Measurements from ENCODE around the gene MALL. TPM values are rescaled to one million over a fixed set of nuclear protein-coding genes. Genes with fewer than 3 reads are reported as not detected.

The MALL gene
- polyA plus RNA-seq, 1 experiment: 0.63 TPM

DNA sequence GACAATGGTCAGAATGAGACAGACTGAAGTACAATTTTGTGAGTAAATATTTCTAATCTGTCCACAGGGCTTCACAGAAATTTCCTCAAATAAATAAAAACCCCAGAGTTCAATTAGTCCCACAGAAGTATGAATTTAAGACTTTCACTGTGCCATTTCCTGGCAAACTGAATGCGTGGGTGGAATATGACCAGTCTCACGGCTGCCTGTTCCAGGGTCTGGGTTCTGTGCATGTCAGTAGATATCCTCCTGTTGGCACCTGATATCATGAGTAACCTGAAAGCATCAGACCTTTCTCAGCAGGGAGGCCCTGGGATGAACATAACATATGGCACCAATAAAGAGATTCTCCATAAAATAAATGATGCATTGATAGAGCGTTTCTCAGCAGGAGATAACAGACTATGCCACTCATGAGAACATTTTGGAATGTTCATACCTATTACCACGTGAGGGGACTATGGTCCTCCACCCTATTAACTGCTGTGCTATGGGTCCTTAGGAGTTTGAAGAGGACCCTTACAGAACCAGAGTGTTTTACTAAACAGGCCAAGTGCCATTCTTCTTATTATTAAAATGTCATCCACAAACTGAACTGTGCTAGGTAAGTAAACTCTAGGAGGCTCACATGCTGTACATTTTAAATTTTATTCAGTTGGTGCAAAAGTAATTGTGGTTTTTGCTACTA, 10.6 kb upstream of the MALL start:
- Histone ChIP-seq H3K4me3 (ENCODE audit: low read depth, low read length) (no peak overlapping the region), H3K9me3 (ENCODE audit: control insufficient read depth, insufficient read depth, low read length) (no peaks in the 10 kb centered on the region), H3K27me3 (ENCODE audit: control insufficient read depth, insufficient read depth, low read length) (no peaks in the 10 kb centered on the region), H3K27ac (ENCODE audit: low read depth, low read length) (no peak overlapping the region)
- TF ChIP-seq, protein P1, sequence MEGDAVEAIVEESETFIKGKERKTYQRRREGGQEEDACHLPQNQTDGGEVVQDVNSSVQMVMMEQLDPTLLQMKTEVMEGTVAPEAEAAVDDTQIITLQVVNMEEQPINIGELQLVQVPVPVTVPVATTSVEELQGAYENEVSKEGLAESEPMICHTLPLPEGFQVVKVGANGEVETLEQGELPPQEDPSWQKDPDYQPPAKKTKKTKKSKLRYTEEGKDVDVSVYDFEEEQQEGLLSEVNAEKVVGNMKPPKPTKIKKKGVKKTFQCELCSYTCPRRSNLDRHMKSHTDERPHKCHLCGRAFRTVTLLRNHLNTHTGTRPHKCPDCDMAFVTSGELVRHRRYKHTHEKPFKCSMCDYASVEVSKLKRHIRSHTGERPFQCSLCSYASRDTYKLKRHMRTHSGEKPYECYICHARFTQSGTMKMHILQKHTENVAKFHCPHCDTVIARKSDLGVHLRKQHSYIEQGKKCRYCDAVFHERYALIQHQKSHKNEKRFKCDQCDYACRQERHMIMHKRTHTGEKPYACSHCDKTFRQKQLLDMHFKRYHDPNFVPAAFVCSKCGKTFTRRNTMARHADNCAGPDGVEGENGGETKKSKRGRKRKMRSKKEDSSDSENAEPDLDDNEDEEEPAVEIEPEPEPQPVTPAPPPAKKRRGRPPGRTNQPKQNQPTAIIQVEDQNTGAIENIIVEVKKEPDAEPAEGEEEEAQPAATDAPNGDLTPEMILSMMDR (IDR thresholded peaks at IDR 0.05; ENCODE audit: low read depth, low read length): no peak
- no peak for DNase-seq (ENCODE audit: low read depth, low spot score)
- POLR2A ChIA-PET: no interaction called here
- CTCF ChIA-PET: no interaction called here

DNA sequence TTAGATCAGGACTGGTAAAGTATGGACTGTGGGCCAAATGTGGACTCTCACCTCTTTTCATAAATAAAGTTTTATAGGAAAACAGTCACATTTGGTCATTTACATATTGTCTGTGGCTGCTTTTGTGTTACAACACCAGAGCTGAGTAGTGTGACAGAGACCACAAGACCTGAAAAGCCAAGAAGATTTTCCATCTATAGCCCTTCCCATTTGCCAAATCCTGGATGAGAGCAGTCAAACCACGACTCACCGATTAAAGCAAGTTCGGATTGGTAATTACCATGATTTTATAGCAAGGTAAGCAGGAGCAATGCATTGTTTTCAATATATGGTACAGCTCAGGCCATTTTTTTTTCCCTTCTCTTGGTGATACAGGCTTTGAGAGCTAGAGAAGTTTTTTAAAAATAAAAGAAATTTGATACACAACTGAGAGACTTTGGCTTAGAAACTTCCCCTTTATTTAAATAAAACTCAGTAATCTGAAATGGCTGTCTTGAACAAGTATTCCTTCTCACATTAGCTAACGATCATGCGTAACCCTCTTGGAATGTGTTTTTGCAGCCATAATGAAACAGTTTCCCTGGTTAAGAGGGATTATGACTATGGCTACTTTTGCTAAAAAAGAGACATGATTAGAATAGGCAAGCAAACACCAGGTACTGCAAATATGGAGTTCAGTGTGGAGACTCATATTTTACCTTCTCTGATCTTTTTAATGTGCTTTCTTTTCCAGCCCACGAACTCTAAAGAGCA, 9.5 kb upstream of the MALL start:
- H3K4me3 ChIP-seq (ENCODE audit: low read depth, low read length): no peak overlapping the region

DNA sequence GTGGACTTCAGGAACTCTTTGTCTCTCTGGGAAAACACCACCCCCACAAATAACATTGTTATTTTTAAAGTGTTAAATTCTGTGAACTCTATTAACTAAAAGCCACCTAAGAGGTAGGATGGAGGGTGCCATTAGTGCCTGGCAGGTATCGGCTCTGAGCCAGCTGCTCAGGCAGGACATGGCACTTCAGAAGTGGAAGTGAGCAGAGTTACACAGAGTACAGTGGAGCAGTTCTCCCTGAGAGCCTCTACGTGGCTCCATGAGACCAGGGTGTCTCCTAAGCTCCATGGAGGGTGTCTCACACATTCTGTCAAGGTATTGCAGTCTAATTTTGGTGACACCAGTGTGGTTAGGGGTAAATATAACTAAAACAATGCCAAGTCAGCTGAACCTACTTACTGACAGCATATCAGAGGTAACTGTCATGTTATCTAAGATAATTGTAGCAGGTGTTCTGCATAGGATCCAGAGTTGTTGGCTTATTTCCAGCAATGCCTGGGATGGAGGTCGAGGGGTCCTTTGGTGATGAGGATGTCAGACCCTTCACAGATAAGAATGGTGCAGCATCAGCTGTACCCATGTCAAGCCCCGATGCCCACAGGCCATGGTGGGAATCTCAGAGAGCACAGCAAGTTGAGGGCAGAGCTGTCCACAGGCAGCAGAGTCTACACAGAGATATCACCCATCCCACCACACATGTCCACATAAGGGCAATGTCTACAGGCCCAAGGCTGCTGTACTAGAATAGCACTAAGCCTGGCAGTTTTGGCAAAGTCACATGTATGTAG, 8.6 kb upstream of the MALL start:
- no peak for DNase-seq (ENCODE audit: low read depth, low spot score)
- no peaks in the 10 kb centered on the region for H3K27me3 ChIP-seq (ENCODE audit: control insufficient read depth, insufficient read depth, low read length)
- H3K27ac ChIP-seq (ENCODE audit: low read depth, low read length): no peak overlapping the region
- TF ChIP-seq, protein P1 (IDR thresholded peaks at IDR 0.05; ENCODE audit: low read depth, low read length): no peak
- no peak overlapping the region for H3K4me3 ChIP-seq (ENCODE audit: low read depth, low read length)
- ChIA-PET POLR2A (no interaction called here), CTCF (interaction anchor here (1.4 to 1.9 kb wide), 2 partner anchors 8 to 33 kb away, joined by 4 to 12 read pairs; partner anchors contain the start of gene MALL)
- no peaks in the 10 kb centered on the region for H3K9me3 ChIP-seq (ENCODE audit: control insufficient read depth, insufficient read depth, low read length)

More for the DNA sequence above, 9.5 kb upstream of the MALL start:
- no peak for DNase-seq (ENCODE audit: low read depth, low spot score)
- no peaks in the 10 kb centered on the region for H3K9me3 ChIP-seq (ENCODE audit: control insufficient read depth, insufficient read depth, low read length)
- CTCF ChIA-PET: interaction anchor here (1.4 to 1.9 kb wide), 2 partner anchors 9 to 32 kb away, joined by 4 to 12 read pairs; partner anchors contain the start of gene MALL
- TF ChIP-seq, protein P1 (IDR thresholded peaks at IDR 0.05; ENCODE audit: low read depth, low read length): no peak
- no peaks in the 10 kb centered on the region for H3K27me3 ChIP-seq (ENCODE audit: control insufficient read depth, insufficient read depth, low read length)
- H3K27ac ChIP-seq (ENCODE audit: low read depth, low read length): no peak overlapping the region
- POLR2A ChIA-PET: no interaction called here

DNA sequence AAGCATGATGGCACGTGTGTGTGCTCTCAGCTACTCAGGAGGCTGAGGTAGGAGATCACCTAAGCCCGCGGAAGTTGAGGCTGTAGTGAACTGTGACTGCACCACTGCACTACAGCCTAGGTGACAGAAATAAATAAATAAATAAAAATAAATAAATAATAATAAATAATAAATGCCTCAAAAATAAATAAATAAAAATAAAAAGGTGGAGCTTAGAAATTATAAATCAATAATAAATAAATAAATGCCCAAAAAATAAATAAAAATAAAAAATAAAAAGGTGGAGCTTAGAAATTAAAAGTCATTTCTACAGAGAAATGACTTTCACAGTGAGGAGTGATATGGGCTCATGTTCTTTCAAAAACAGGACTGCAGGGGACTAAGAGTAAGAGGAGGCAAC, 6.0 kb upstream of the MALL start:
- ChIA-PET POLR2A (no interaction called here), CTCF (interaction anchor here (1.9 kb wide), 1 partner anchor 35 kb away, joined by 6 read pairs; no protein-coding TSS in a partner anchor)
- Histone ChIP-seq H3K27ac (ENCODE audit: low read depth, low read length) (no peak overlapping the region), H3K9me3 (ENCODE audit: control insufficient read depth, insufficient read depth, low read length) (no peaks in the 10 kb centered on the region), H3K27me3 (ENCODE audit: control insufficient read depth, insufficient read depth, low read length) (no peaks in the 10 kb centered on the region), H3K4me3 (ENCODE audit: low read depth, low read length) (no peak overlapping the region)
- TF ChIP-seq, protein P1 (IDR thresholded peaks at IDR 0.05; ENCODE audit: low read depth, low read length): no peak
- no peak for DNase-seq (ENCODE audit: low read depth, low spot score)

All from AG04450 (cell line).